Type B pancreatic cell (in vitro differentiated cells): ENCODE data around the gene AKT2. TPM values are rescaled to one million over a fixed set of nuclear protein-coding genes. Genes with fewer than 3 reads are reported as not detected.

Experiments used
- DNase-seq: peaks from one replicate; pipeline ENCODE4 v3.0.0; 2021; ENCODE audit warnings: mixed read lengths; ENCODE audit not compliant: unreplicated experiment; ENCODE audit errors: extremely low spot score
- H3K27ac Mint-ChIP-seq: 2 replicates; pipeline ENCODE4 v1.8.0; 2021; ENCODE audit warnings: mild to moderate bottlenecking, mixed read lengths
- H3K27me3 Mint-ChIP-seq: 2 replicates; pipeline ENCODE4 v1.8.0; 2021; ENCODE audit warnings: mixed read lengths
- H3K36me3 Mint-ChIP-seq: 2 replicates; pipeline ENCODE4 v1.8.0; 2021; ENCODE audit warnings: mixed read lengths
- H3K4me1 Mint-ChIP-seq: one replicate; pipeline ENCODE4 v1.8.0; 2021; ENCODE audit warnings: mixed read lengths; ENCODE audit not compliant: unreplicated experiment
- H3K4me3 Mint-ChIP-seq: 2 replicates; pipeline ENCODE4 v1.8.0; 2021; ENCODE audit warnings: mild to moderate bottlenecking, mixed read lengths
- H3K9me3 Mint-ChIP-seq: 2 replicates; pipeline ENCODE4 v1.8.0; 2021; ENCODE audit warnings: mixed read lengths
- CTCF ChIP-seq: fragments of 200-600 bp; sonication (generic); conservative IDR thresholded peaks from 2 replicates; pipeline ENCODE4 v1.5.0; 2021; ENCODE audit warnings: antibody characterized with exemption, mild to moderate bottlenecking
- total RNA-seq: library from RNA; stranded (reverse); gene quantifications from 2 replicates; pipeline ENCODE4 v1.2.1, GENCODE V29; 2021; ENCODE audit warnings: low replicate concordance

The AKT2 gene
- total RNA-seq, 1 donor from 2014 or later, result 149 TPM

- peaks cover 7% of the 10 kb centered on the region for H3K4me1 Mint-ChIP-seq
These were observed 31.5 kb downstream of the AKT2 start for GRCh38 chr19:40253611-40254092.

GRCh38 chr19:40252395-40252794 is 32.8 kb downstream of the AKT2 start:
- Mint-ChIP-seq H3K27me3 (no peaks in the 10 kb centered on the region), H3K4me1 (peaks cover 7% of the 10 kb centered on the region), H3K9me3 (no peaks in the 10 kb centered on the region), H3K4me3 (no peak overlapping the region), H3K27ac (no peak overlapping the region), H3K36me3 (peaks cover 29% of the 10 kb centered on the region)
- no peak for TF ChIP-seq CTCF
- DNase-seq, result no peak

More at GRCh38 chr19:40253611-40254092, 31.5 kb downstream of the AKT2 start:
- no peak for TF ChIP-seq CTCF
- H3K36me3 Mint-ChIP-seq, result peaks cover 29% of the 10 kb centered on the region
- no peaks in the 10 kb centered on the region for H3K9me3 Mint-ChIP-seq
- no peaks in the 10 kb centered on the region for H3K27me3 Mint-ChIP-seq
- no peak for DNase-seq
- H3K27ac Mint-ChIP-seq, result no peak overlapping the region
- no peak overlapping the region for H3K4me3 Mint-ChIP-seq

GRCh38 chr19:40251991-40252390 is 33.2 kb downstream of the AKT2 start:
- peaks cover 7% of the 10 kb centered on the region for H3K4me1 Mint-ChIP-seq
- no peak for DNase-seq
- no peaks in the 10 kb centered on the region for H3K9me3 Mint-ChIP-seq
- no peaks in the 10 kb centered on the region for H3K27me3 Mint-ChIP-seq
- H3K27ac Mint-ChIP-seq, result no peak overlapping the region
- H3K4me3 Mint-ChIP-seq, result no peak overlapping the region
- TF ChIP-seq CTCF, result no peak
- H3K36me3 Mint-ChIP-seq, result peaks cover 29% of the 10 kb centered on the region

GRCh38 chr19:40251244-40251643 is 33.9 kb downstream of the AKT2 start:
- peaks cover 7% of the 10 kb centered on the region for H3K4me1 Mint-ChIP-seq
- peaks cover 29% of the 10 kb centered on the region for H3K36me3 Mint-ChIP-seq
- no peak for TF ChIP-seq CTCF
- H3K9me3 Mint-ChIP-seq, result no peaks in the 10 kb centered on the region
- DNase-seq, result no peak
- H3K27me3 Mint-ChIP-seq, result no peaks in the 10 kb centered on the region
- H3K27ac Mint-ChIP-seq, result no peak overlapping the region
- H3K4me3 Mint-ChIP-seq, result no peak overlapping the region

GRCh38 chr19:40249781-40250180 is 35.4 kb downstream of the AKT2 start:
- peaks cover 22% of the 10 kb centered on the region for H3K36me3 Mint-ChIP-seq
- peaks cover 14% of the 10 kb centered on the region for H3K4me1 Mint-ChIP-seq
- no peak overlapping the region for H3K4me3 Mint-ChIP-seq
- no peaks in the 10 kb centered on the region for H3K27me3 Mint-ChIP-seq
- no peaks in the 10 kb centered on the region for H3K9me3 Mint-ChIP-seq
- no peak for TF ChIP-seq CTCF
- peak overlapping the region; percentile 19 for H3K27ac Mint-ChIP-seq
- DNase-seq, result no peak

- Mint-ChIP-seq H3K27me3 (no peaks in the 10 kb centered on the region), H3K9me3 (no peaks in the 10 kb centered on the region), H3K4me3 (no peak overlapping the region), H3K4me1 (peaks cover 20% of the 10 kb centered on the region), H3K36me3 (peaks cover 21% of the 10 kb centered on the region), H3K27ac (no peak overlapping the region)
- TF ChIP-seq CTCF, result no peak
- DNase-seq, result no peak
These were observed 35.9 kb downstream of the AKT2 start for GRCh38 chr19:40249201-40249600.
